ENCODE measurements around the gene NPR2.

Gene NPR2

DNA sequence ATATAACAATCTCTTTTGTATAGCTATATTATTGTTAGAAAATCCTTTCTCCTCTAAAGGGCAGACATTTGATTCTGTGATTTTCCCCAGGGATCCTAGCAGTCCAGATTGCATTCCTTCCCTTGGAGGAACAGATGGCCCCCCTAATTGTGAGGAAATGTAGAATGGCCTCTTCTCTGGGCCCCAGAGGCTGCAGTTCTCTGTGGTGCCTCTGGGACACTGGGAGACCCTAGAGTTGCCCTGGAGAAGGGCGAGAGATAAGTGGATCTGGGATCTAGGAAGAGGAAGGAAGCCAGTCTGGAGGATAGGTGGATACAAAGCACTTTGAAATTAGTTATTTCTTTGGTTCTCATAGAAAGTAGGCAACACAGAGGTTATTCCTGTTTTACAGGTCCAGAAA lies 25.3 kb downstream of the NPR2 start:
- TF ChIP-seq, protein P1, sequence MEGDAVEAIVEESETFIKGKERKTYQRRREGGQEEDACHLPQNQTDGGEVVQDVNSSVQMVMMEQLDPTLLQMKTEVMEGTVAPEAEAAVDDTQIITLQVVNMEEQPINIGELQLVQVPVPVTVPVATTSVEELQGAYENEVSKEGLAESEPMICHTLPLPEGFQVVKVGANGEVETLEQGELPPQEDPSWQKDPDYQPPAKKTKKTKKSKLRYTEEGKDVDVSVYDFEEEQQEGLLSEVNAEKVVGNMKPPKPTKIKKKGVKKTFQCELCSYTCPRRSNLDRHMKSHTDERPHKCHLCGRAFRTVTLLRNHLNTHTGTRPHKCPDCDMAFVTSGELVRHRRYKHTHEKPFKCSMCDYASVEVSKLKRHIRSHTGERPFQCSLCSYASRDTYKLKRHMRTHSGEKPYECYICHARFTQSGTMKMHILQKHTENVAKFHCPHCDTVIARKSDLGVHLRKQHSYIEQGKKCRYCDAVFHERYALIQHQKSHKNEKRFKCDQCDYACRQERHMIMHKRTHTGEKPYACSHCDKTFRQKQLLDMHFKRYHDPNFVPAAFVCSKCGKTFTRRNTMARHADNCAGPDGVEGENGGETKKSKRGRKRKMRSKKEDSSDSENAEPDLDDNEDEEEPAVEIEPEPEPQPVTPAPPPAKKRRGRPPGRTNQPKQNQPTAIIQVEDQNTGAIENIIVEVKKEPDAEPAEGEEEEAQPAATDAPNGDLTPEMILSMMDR (conservative IDR thresholded peaks at IDR 0.05; ENCODE audit: low read length), result 0 out of 2 replicates have a peak, but pooled peaks have one; percentile 4
- DNase-seq (ENCODE audit: low read depth), result no peak
- H3K4me3 ChIP-seq (ENCODE audit: low read length), result no peak overlapping the region

DNA sequence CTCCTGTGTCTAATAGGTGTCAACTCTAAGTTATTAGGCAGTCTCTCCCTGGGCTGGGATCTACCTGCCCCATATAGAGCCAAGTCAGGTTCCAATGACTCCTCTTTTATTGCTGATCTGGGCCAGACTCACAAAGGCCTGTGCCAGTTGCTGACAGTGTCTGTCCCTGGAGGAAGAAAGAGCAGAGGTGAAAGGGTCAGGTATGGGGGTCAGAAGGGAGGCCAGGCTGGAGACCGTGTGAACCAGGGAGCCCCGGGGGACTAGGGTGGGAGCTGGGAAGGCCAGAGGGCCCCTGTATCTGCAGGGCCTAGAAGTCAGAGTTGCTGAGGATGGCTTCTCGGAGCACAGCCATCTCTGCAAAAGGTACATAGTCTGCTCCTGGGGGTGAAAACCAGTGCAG lies 26.9 kb downstream of the NPR2 start:
- no peak for DNase-seq (ENCODE audit: low read depth)
- TF ChIP-seq, protein P1 (conservative IDR thresholded peaks at IDR 0.05; ENCODE audit: low read length), result no peak
- H3K4me3 ChIP-seq (ENCODE audit: low read length), result no peak overlapping the region

DNA sequence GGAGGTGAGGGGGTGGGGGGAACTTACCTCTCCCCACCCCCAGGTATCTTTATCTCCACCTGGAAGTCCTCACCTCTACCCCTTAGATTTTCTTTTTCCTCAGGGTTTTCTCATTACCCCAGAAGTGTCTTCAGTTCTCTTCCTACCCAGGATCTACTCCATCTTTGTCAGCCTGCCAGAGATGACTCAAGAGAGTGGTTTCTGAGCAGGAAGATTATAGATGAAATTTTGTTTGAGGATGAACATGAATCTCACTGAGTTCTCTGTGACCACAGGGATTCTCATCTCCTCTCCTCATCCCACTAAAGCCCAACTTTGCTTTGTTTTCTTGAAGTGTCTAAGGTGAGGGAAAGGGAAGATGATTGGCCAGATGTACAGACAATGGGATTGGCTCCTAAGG lies 28.7 kb downstream of the NPR2 start:
- TF ChIP-seq, protein P1 (conservative IDR thresholded peaks at IDR 0.05; ENCODE audit: low read length), result no peak
- DNase-seq (ENCODE audit: low read depth), result peak; percentile 82
- H3K4me3 ChIP-seq (ENCODE audit: low read length), result no peak overlapping the region

DNA sequence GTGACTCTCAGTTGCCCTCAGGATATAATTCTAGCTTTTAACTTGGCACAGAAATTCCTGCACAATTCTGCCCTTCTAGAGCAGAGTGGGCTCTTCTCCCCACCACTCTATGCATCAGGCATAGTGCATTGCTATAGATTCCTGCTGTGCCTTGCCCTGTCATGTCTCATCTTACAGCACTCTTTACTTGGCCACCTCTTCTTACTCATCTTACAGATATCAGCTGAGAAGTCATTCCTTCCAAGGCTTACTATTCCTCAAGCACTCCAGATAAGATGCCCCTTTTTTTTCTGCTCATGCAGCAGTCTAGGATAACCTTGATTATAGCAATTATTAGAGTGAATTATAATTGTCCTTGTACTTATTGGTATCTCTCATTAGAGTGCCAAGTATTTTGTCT lies 31.5 kb downstream of the NPR2 start:
- no peak overlapping the region for H3K4me3 ChIP-seq (ENCODE audit: low read length)
- TF ChIP-seq, protein P1 (conservative IDR thresholded peaks at IDR 0.05; ENCODE audit: low read length), result no peak
- no peak for DNase-seq (ENCODE audit: low read depth)

DNA sequence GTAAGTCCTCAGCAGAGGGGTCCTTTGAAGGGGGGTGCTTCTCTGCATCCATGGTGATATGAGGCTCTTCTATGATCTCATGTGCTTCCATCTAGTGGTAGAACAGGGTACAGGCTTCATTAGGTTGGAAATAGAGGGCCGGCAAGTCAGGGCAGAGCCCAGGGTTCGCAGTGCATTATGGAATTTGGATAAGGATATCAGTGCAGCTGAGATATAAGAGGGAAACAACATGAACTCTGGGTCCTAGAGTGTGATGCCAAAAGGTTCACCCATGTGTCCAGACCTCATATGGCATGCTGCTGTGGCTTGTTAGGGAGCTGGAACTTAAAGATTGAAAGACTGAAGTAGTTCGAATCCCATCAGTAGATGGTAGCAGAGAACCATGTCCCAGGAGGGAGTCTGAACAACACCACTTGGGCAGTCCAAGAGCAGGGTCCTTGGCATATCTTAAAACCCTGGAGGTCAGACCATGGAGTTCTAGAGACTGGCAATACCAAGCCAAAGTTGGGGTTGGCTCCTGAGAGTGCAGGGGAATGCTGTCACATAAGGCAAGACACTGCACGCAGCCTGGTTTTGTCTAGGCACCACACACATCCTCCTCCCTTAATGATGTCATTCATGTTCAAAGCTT lies 34.8 kb downstream of the NPR2 start:
- H3K4me3 ChIP-seq (ENCODE audit: low read length), result no peak overlapping the region
- peak; percentile 65 for DNase-seq (ENCODE audit: low read depth)
- TF ChIP-seq, protein P1 (conservative IDR thresholded peaks at IDR 0.05; ENCODE audit: low read length), result peak; percentile 79

DNA sequence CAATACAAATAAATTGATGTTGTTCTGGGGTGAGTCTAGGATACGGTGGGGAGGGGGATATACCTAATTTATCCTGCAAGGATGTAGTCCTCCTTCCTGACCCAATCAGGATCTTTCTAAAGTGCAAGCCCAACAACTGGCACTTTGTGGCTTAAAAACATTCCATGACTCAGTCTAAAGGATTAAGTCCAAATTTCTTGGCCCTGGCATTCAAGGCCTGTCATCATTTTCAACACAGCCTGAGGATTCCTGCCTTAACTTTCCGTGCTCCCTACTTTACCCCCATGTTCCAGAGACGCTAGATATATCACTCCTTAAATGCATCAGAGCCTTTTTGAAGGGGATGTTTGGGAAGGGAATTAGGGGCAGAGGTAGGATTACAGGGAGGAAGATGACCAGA lies 36.1 kb downstream of the NPR2 start:
- DNase-seq (ENCODE audit: low read depth), result peak; percentile 83
- H3K4me3 ChIP-seq (ENCODE audit: low read length), result no peak overlapping the region
- TF ChIP-seq, protein P1 (conservative IDR thresholded peaks at IDR 0.05; ENCODE audit: low read length), result no peak

DNA sequence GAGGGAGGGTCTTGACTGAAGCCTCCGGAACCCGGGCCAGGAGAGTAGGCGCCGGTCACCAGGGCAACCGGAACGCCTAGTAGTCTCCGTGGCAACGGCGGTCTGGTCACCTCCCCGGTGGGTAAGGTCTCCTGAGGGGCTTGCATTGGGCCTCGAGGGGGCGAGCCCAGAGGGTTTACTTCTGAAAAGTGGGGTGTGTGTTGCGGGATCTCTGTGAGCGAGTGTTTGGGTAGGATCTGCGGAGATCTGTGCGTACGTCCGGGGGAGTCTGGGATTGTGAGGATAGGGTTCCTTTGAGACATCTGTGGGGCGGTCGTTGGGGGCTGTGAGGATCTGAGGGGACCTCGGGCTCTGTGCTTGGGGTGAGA lies 37.3 kb downstream of the NPR2 start, which contains the start of gene FAM221B:
Gene FAM221B (minus strand): TSS at position 17 of the 368 bp plus-strand sequence. CDS start 2,571 bp downstream, outside the sequence.
- H3K4me3 ChIP-seq (ENCODE audit: low read length), result peak within 1 kb of the TSS; percentile 73
- TF ChIP-seq, protein P1 (conservative IDR thresholded peaks at IDR 0.05; ENCODE audit: low read length), result no peak
- DNase-seq (ENCODE audit: low read depth), result no peak

Measured in AG10803 (cell line).